Measurements from ENCODE around the gene GRK5.

DNA sequence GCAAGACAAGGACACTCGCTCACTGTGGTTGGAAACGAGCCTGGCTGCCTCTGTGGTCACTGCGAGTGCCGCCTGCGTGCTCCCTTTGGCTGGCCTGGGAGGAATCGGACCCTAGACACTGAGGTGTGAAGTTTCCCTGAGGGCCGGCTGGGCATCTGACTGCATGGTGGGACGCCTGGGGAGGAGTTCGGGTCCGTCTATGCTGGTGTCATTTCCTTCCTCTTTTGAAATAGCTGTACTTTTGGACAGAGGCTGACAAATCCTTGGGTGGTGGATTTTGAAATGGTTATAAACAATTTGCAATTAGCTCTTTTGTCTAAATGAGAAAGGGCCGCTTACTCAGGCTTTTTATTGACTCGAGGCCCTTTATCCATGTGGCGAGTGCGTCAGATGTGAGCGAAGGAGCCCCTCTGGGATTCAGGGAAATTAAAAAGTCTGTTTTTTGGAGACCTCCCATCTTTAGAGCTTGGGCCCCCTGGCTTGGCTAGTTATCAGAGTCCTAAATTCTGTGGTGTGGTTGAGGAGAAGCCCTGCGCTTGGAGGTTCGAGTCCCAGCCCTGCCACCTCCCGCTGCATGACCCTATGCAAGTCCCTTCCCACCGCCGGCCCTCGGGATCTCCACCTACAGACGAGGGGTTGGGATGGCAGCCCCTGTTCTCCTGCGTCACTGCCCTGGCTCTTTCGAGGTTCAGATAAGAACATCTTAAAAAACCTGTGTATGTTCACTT lies 188.1 kb downstream of the GRK5 start:
- TF ChIP-seq CTCF (conservative IDR thresholded peaks at IDR 0.05; ENCODE audit: low read length) (no peak), EZH2phosphoT487 (IDR thresholded peaks at IDR 0.05; ENCODE audit: borderline replicate concordance) (no peak)

Measured in Loucy (cell line).